Placental epithelial cell (primary cell): ENCODE data around the gene EQTN. TPM values are rescaled to one million over a fixed set of nuclear protein-coding genes. Genes with fewer than 3 reads are reported as not detected.

Experiments
- total RNA-seq: library from RNA; depleted of rRNA; stranded (reverse); fragments of >200 nt; gene quantifications from 2 replicates; pipeline ENCODE4 v1.2.3, GENCODE V29; 2012

EQTN gene
- total RNA-seq: 0.22 and 0.39 TPM in 2 replicates

DNA sequence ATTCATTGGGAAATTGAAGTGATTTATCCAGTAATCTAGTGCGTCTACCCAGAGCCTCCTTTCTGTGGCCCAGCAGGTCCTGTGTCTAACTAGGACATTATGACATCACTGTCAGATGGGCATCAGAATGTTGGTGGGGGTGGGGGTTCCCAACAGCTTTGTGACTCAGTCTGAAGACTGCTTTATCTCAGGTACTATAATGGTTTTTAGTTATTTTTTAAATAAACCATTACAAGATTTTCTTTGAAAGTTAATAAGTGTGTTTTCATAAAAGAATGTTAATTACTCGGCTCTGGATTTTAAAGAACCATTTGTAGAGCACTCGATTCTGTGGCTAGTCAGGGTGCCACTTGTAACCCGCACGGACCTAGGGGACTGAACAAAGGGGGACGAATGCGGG lies at the start of gene EQTN:
Gene EQTN, minus strand, starts transcription at position 101 of the 400 bp plus-strand sequence. Its CDS starts 95 bp downstream, at position 6.

Other genes with a start within 250 kb of the EQTN start
- gene TEK, start 187.9 kb downstream of the EQTN start, total RNA-seq: 2.4 and 3.9 TPM in 2 replicates
- not detected in 2 replicates for gene IFNK, start 227.1 kb upstream of the EQTN start, total RNA-seq
- gene MOB3B, start 232.7 kb upstream of the EQTN start, total RNA-seq: 7.9 and 27.4 TPM in 2 replicates